HG02943 (cell line): ENCODE measurements around the gene RABEP2.
"Not testable (repeated sequence)": the region's sequence is repeated elsewhere in the genome, so short reads cannot be mapped to it uniquely, and the experiment has no call there.

ENCODE experiments used
- ATAC-seq: cut with Tn5 transposase; IDR thresholded peaks from one replicate; pipeline ENCODE4 v1.9.1; 2021; ENCODE audit warnings: mild to moderate bottlenecking, low read depth, moderate library complexity; ENCODE audit not compliant: unreplicated experiment

Gene RABEP2

GRCh38 chr16:28879841-28880588, 45.0 kb downstream of the RABEP2 start:
- ATAC-seq = no peak

- no peak for ATAC-seq
Observed at GRCh38 chr16:28879261-28879840, 45.7 kb downstream of the RABEP2 start.

- ATAC-seq = no peak
Observed at GRCh38 chr16:28878083-28878926, 46.7 kb downstream of the RABEP2 start, which contains the start of gene ATP2A1. Gene ATP2A1, plus strand, starts transcription at chr16:28878488. Its CDS starts 184 bp downstream, at chr16:28878672.

GRCh38 chr16:28877655-28878000, 47.4 kb downstream of the RABEP2 start:
- ATAC-seq = no peak

GRCh38 chr16:28876973-28877654, 47.9 kb downstream of the RABEP2 start:
- ATAC-seq = no peak

- ATAC-seq = no peak
Observed at GRCh38 chr16:28876019-28876659, 48.9 kb downstream of the RABEP2 start.

GRCh38 chr16:28875134-28876018, 49.7 kb downstream of the RABEP2 start:
- no peak for ATAC-seq

- ATAC-seq = no peak
Observed at GRCh38 chr16:28874406-28874805, 50.6 kb downstream of the RABEP2 start.

- ATAC-seq = no peak
Observed at GRCh38 chr16:28873543-28874201, 51.4 kb downstream of the RABEP2 start.

- no peak for ATAC-seq
Observed at GRCh38 chr16:28872952-28873351, 52.1 kb downstream of the RABEP2 start.

GRCh38 chr16:28869201-28869600, 55.8 kb downstream of the RABEP2 start:
- no peak for ATAC-seq

GRCh38 chr16:28867646-28868045, 57.4 kb downstream of the RABEP2 start:
- ATAC-seq = not testable (repeated sequence)

- no peak for ATAC-seq
Observed at GRCh38 chr16:28867241-28867640, 57.8 kb downstream of the RABEP2 start.

- ATAC-seq = no peak
Observed at GRCh38 chr16:28866454-28866804, 58.6 kb downstream of the RABEP2 start.

GRCh38 chr16:28865722-28866453, 59.1 kb downstream of the RABEP2 start:
- no peak for ATAC-seq

- ATAC-seq = no peak
Observed at GRCh38 chr16:28865001-28865688, 59.9 kb downstream of the RABEP2 start.

GRCh38 chr16:28863929-28864793, 60.9 kb downstream of the RABEP2 start:
- no peak for ATAC-seq
